ENCODE data around the gene EIF1. TPM values are rescaled to one million over a fixed set of nuclear protein-coding genes. Genes with fewer than 3 reads are reported as not detected.
"Not testable (repeated sequence)": the region's sequence is repeated elsewhere in the genome, so short reads cannot be mapped to it uniquely, and the experiment has no call there.

Gene EIF1
- total and polyA plus RNA-seq, 4 donors: 372 to 801 (median 654) TPM

DNA sequence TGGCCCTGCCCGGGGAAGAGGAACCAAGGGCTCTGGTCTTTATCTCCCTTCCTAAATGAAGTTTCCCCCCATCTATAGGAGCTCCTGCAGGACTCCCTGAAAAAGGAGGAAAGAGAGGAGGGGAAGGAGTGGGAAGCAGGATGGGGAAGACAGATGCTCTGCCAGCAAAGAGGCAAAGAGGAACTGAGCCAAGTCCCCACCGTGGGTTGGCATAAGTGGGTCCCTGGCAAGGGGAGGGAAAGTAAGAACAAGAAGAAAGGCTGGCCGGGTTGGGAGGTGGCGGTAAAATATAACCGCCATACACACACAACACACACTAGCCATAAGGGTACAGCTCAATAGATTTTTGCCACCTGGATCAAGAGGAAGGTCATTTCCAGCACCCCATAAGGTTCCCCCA, 6.1 kb upstream of the EIF1 start:
- H3K36me3 ChIP-seq (ENCODE audit: control insufficient read depth in 1 of 2, insufficient read depth in 2 of 2, low read length in 1 of 2): no peaks in the 10 kb centered on the region
- DNase-seq: no peak
- intact Hi-C loops (cut with DNase I): no loop called here
- no peak overlapping the region for H3K4me3 ChIP-seq (ENCODE audit: low read length in 2 of 2)
- no peak overlapping the region for H3K27ac ChIP-seq (ENCODE audit: low read depth in 1 of 2, low read length in 2 of 2)
- WGBS, 2 donors: 77 to 81% methylated on average over 5 of the region's 5 CpGs
- no peak for ATAC-seq (ENCODE audit: low FRiP score)
- no peaks in the 10 kb centered on the region for H3K27me3 ChIP-seq (ENCODE audit: control insufficient read depth in 1 of 2, insufficient read depth in 2 of 2, low read length in 1 of 2)
- H3K9me3 ChIP-seq (ENCODE audit: control insufficient read depth, low read length): no peaks in the 10 kb centered on the region
- H3K4me1 ChIP-seq (ENCODE audit: control insufficient read depth in 1 of 2, insufficient read depth in 2 of 2, low read length in 2 of 2): no peaks in the 10 kb centered on the region

- Histone ChIP-seq H3K4me1 (ENCODE audit: control insufficient read depth in 1 of 2, insufficient read depth in 2 of 2, low read length in 2 of 2) (no peaks in the 10 kb centered on the region), H3K9me3 (ENCODE audit: control insufficient read depth, low read length) (no peaks in the 10 kb centered on the region), H3K36me3 (ENCODE audit: control insufficient read depth in 1 of 2, insufficient read depth in 2 of 2, low read length in 1 of 2) (no peaks in the 10 kb centered on the region), H3K27ac (ENCODE audit: low read depth in 1 of 2, low read length in 2 of 2) (no peak overlapping the region), H3K27me3 (ENCODE audit: control insufficient read depth in 1 of 2, insufficient read depth in 2 of 2, low read length in 1 of 2) (no peaks in the 10 kb centered on the region), H3K4me3 (ENCODE audit: low read length in 2 of 2) (no peak overlapping the region)
- DNase-seq (no peak), ATAC-seq (ENCODE audit: low FRiP score) (no peak)
- intact Hi-C loops (cut with DNase I): no loop called here
- 57 to 59% methylated on average over 8 of the region's 8 CpGs for WGBS, 2 donors
These were observed 5.2 kb upstream of the EIF1 start for GRCh38 chr17:41683441-41684007.

DNA sequence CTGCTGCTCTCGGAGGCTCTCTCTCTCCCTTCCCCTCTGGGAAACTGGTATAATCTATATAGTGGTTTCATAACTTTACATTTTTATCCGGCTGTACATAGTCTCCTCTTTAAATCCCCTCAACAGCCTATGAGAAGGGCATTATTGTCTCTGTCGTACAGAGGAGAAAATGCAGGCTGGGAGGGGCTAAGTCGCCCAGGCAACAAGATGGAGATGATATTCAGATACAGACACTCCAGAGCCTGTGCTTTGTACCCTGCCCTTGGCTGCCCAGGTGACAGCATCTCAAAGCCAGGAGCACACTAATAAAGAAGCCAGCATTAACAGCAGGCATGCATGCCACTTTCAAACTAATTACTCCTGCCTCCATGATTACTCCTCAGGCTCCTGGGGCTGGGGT, 4.7 kb upstream of the EIF1 start:
- H3K4me1 ChIP-seq (ENCODE audit: control insufficient read depth in 1 of 2, insufficient read depth in 2 of 2, low read length in 2 of 2): no peaks in the 10 kb centered on the region
- WGBS, 2 donors: 54 to 56% methylated on average over 4 of the region's 4 CpGs
- no peak overlapping the region for H3K27ac ChIP-seq (ENCODE audit: low read depth in 1 of 2, low read length in 2 of 2)
- H3K36me3 ChIP-seq (ENCODE audit: control insufficient read depth in 1 of 2, insufficient read depth in 2 of 2, low read length in 1 of 2): no peaks in the 10 kb centered on the region
- ATAC-seq (ENCODE audit: low FRiP score): no peak
- intact Hi-C loops (cut with DNase I): no loop called here
- no peak for DNase-seq
- no peaks in the 10 kb centered on the region for H3K27me3 ChIP-seq (ENCODE audit: control insufficient read depth in 1 of 2, insufficient read depth in 2 of 2, low read length in 1 of 2)
- H3K9me3 ChIP-seq (ENCODE audit: control insufficient read depth, low read length): no peaks in the 10 kb centered on the region
- no peak overlapping the region for H3K4me3 ChIP-seq (ENCODE audit: low read length in 2 of 2)

DNA sequence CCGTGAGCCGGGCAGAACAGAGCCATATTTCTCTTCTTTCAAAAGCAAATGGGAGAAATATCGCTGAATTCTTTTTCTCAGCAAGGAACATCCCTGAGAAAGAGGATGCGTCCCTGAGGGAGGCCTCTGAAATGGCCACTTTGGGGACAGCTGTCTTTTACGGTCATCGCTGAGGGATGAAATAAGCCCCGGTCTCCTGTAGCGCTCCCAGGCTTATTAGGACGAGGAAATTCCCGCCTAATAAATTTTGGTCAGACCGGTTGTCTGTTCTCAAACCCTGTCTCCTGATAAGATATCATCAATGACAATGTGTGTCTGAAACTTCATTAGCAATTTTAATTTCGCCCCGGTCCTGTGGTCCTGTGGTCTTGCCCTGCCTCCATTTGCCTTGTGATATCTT, 2.9 kb upstream of the EIF1 start:
- H3K9me3 ChIP-seq (ENCODE audit: control insufficient read depth, low read length); H3K36me3 ChIP-seq (ENCODE audit: control insufficient read depth in 1 of 2, insufficient read depth in 2 of 2, low read length in 1 of 2); intact Hi-C loops (cut with DNase I); H3K4me1 ChIP-seq (ENCODE audit: control insufficient read depth in 1 of 2, insufficient read depth in 2 of 2, low read length in 2 of 2); H3K27ac ChIP-seq (ENCODE audit: low read depth in 1 of 2, low read length in 2 of 2); H3K4me3 ChIP-seq (ENCODE audit: low read length in 2 of 2); ATAC-seq (ENCODE audit: low FRiP score); DNase-seq; H3K27me3 ChIP-seq (ENCODE audit: control insufficient read depth in 1 of 2, insufficient read depth in 2 of 2, low read length in 1 of 2): not testable (repeated sequence)
- 91% methylated on average over 13 of the region's 13 CpGs for WGBS, 2 donors

- Histone ChIP-seq H3K27ac (ENCODE audit: low read depth in 1 of 2, low read length in 2 of 2) (no peak overlapping the region), H3K4me1 (ENCODE audit: control insufficient read depth in 1 of 2, insufficient read depth in 2 of 2, low read length in 2 of 2) (no peaks in the 10 kb centered on the region), H3K36me3 (ENCODE audit: control insufficient read depth in 1 of 2, insufficient read depth in 2 of 2, low read length in 1 of 2) (peaks cover 3 to 10% of the 10 kb centered on the region in 2 donors), H3K4me3 (ENCODE audit: low read length in 2 of 2) (no peak overlapping the region), H3K9me3 (ENCODE audit: control insufficient read depth, low read length) (no peaks in the 10 kb centered on the region), H3K27me3 (ENCODE audit: control insufficient read depth in 1 of 2, insufficient read depth in 2 of 2, low read length in 1 of 2) (no peaks in the 10 kb centered on the region)
- intact Hi-C loops (cut with DNase I): no loop called here
- 79 to 87% methylated on average over 4 of the region's 4 CpGs for WGBS, 2 donors
- DNase-seq (no peak), ATAC-seq (ENCODE audit: low FRiP score) (no peak)
These were observed 2.4 kb upstream of the EIF1 start for GRCh38 chr17:41686281-41686680.

DNA sequence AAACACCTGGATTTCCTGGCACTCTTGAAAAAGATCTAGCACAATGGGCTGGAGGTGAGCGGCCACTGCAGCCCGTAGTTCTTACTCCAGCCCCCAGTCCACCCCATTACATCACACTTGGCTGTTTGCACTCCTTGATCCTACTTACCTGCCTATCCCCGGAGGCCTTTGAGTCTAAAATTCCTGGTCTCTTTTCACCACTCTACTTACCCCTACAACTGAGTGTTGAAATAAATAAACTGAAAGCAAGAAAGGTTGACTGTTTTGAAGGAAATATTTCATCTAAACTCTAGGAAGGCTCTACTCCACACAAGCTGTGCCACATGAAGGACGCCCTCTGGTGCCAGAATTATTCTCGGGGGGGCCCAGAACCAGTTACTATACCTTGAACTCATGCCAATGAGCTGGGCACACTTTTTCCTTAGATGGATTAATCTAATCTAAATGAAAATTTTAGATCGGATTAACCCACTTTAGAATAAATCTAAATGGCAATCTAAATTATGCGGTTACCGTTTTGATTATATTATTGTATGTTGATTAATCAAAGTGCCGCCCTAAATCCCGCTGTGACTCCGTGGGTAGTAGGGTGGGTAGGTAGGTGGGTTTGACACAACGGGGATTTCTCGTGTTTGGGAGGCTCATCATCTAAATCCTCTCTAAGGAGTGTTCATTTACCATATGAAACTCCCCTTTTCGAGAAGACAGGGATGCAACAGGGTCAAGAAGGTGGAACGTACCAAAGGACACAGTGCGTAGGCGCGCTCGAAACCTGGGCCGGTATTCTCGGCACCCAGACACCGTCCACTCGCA, 651 bp upstream of the EIF1 start:
- Histone ChIP-seq H3K27me3 (ENCODE audit: control insufficient read depth in 1 of 2, insufficient read depth in 2 of 2, low read length in 1 of 2) (no peaks in the 10 kb centered on the region), H3K27ac (ENCODE audit: low read depth in 1 of 2, low read length in 2 of 2) (peak overlapping the region in 1 of 2 donors; percentile 34), H3K9me3 (ENCODE audit: control insufficient read depth, low read length) (no peaks in the 10 kb centered on the region), H3K4me3 (ENCODE audit: low read length in 2 of 2) (peak overlapping the region in 1 of 2 donors; percentile 45), H3K4me1 (ENCODE audit: control insufficient read depth in 1 of 2, insufficient read depth in 2 of 2, low read length in 2 of 2) (no peaks in the 10 kb centered on the region), H3K36me3 (ENCODE audit: control insufficient read depth in 1 of 2, insufficient read depth in 2 of 2, low read length in 1 of 2) (peaks cover 6 to 19% of the 10 kb centered on the region in 2 donors)
- no peak for ATAC-seq (ENCODE audit: low FRiP score)
- WGBS, 2 donors: 5 to 7% methylated on average over 23 of the region's 23 CpGs
- DNase-seq: peak in 1 of 2 donors; percentile 70
- intact Hi-C loops (cut with DNase I): loop anchor here in 1 of 2 donors (2.0 kb wide), 1 partner anchor 21 kb away; no protein-coding TSS in a partner anchor

DNA sequence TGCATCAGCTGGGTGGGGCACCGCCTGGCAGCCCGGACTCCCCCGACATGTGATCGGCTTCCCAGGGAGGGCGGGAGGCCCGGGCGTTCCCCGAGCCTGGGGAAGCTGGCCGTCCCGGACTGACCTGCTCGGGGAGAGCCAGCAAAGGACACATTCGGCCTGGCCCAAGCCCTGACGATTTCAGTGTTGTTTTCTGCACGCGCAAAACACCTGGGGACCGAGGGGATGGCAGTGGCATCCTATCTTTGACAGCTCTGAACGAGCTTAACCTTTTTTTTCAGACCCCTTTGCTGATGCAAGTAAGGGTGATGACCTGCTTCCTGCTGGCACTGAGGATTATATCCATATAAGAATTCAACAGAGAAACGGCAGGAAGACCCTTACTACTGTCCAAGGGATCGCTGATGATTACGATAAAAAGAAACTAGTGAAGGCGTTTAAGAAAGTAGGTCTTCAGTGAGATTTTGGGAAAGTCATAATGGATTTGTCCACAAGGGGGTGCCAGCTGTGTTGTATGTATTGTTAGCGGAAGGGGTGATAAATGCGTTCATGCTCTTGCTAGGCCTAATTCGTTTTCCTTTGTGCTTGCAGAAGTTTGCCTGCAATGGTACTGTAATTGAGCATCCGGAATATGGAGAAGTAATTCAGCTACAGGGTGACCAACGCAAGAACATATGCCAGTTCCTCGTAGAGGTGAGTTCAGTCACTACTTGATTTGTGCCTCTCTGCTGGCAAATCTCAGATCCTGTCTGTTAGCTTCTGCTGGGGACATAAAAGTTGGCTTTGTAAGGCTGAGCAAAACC, 1.0 kb downstream of the EIF1 start:
- Histone ChIP-seq H3K9me3 (ENCODE audit: control insufficient read depth, low read length) (no peaks in the 10 kb centered on the region), H3K4me1 (ENCODE audit: control insufficient read depth in 1 of 2, insufficient read depth in 2 of 2, low read length in 2 of 2) (no peaks in the 10 kb centered on the region), H3K27ac (ENCODE audit: low read depth in 1 of 2, low read length in 2 of 2) (peak overlapping the region in 1 of 2 donors; percentile 58), H3K36me3 (ENCODE audit: control insufficient read depth in 1 of 2, insufficient read depth in 2 of 2, low read length in 1 of 2) (peaks cover 7 to 22% of the 10 kb centered on the region in 2 donors), H3K27me3 (ENCODE audit: control insufficient read depth in 1 of 2, insufficient read depth in 2 of 2, low read length in 1 of 2) (no peaks in the 10 kb centered on the region), H3K4me3 (ENCODE audit: low read length in 2 of 2) (peak overlapping the region; percentile 88 to 89)
- 3 to 5% methylated on average over 22 to 27 of the region's 27 CpGs for WGBS, 2 donors
- DNase-seq: no peak
- ATAC-seq (ENCODE audit: low FRiP score): no peak
- intact Hi-C loops (cut with DNase I): loop anchor here in 1 of 2 donors (2.0 kb wide), 1 partner anchor 23 kb away; no protein-coding TSS in a partner anchor

- Histone ChIP-seq H3K4me3 (ENCODE audit: low read length in 2 of 2) (peak overlapping the region in 1 of 2 donors; percentile 89), H3K27ac (ENCODE audit: low read depth in 1 of 2, low read length in 2 of 2) (peak overlapping the region in 1 of 2 donors; percentile 29), H3K9me3 (ENCODE audit: control insufficient read depth, low read length) (no peaks in the 10 kb centered on the region), H3K4me1 (ENCODE audit: control insufficient read depth in 1 of 2, insufficient read depth in 2 of 2, low read length in 2 of 2) (no peaks in the 10 kb centered on the region), H3K27me3 (ENCODE audit: control insufficient read depth in 1 of 2, insufficient read depth in 2 of 2, low read length in 1 of 2) (no peaks in the 10 kb centered on the region), H3K36me3 (ENCODE audit: control insufficient read depth in 1 of 2, insufficient read depth in 2 of 2, low read length in 1 of 2) (peaks cover 7 to 22% of the 10 kb centered on the region in 2 donors)
- ATAC-seq (ENCODE audit: low FRiP score): no peak
- DNase-seq: no peak
- intact Hi-C loops (cut with DNase I): no loop called here
- WGBS, 2 donors: 58 to 71% methylated on average over 2 of the region's 2 CpGs
These were observed 1.8 kb downstream of the EIF1 start for GRCh38 chr17:41690497-41690896.

Data from aorta (tissue), 5 donors.